ENCODE results near the gene NEK4.

NEK4 gene

GRCh38 chr3:52714335-52715302, 56.1 kb downstream of the NEK4 start:
- TF ChIP-seq CEBPB (IDR thresholded peaks at IDR 0.05) (no peak), EGR1 (IDR thresholded peaks at IDR 0.05) (no peak), RAD21 (IDR thresholded peaks at IDR 0.05; ENCODE audit: low read depth) (no peak), ZBTB7A (IDR thresholded peaks at IDR 0.05; ENCODE audit: low read depth) (no peak)

- TF ChIP-seq REST (IDR thresholded peaks at IDR 0.05; ENCODE audit: low read depth) = no peak
- no peak for TF ChIP-seq RAD21 (IDR thresholded peaks at IDR 0.05; ENCODE audit: low read depth)
- TF ChIP-seq CEBPB (IDR thresholded peaks at IDR 0.05) = no peak
- no peak for TF ChIP-seq MAX (IDR thresholded peaks at IDR 0.05)
- TF ChIP-seq YY1 (IDR thresholded peaks at IDR 0.05; ENCODE audit: low read depth) = no peak
- no peak for TF ChIP-seq ZBTB7A (IDR thresholded peaks at IDR 0.05; ENCODE audit: low read depth)
- no peak for TF ChIP-seq NFIC (IDR thresholded peaks at IDR 0.05)
- no peak for TF ChIP-seq EGR1 (IDR thresholded peaks at IDR 0.05)
- no peak for TF ChIP-seq TCF12 (IDR thresholded peaks at IDR 0.05; ENCODE audit: low read depth)
- TF ChIP-seq CREB1 (IDR thresholded peaks at IDR 0.05; ENCODE audit: low read depth) = no peak
- no peak for TF ChIP-seq TEAD4 (IDR thresholded peaks at IDR 0.05)
- no peak for TF ChIP-seq EP300 (IDR thresholded peaks at IDR 0.05; ENCODE audit: borderline replicate concordance)
- TF ChIP-seq USF1 (IDR thresholded peaks at IDR 0.05) = no peak
- TF ChIP-seq FOXM1 (IDR thresholded peaks at IDR 0.05; ENCODE audit: borderline replicate concordance, low read depth) = no peak
- no peak for TF ChIP-seq TAF1 (IDR thresholded peaks at IDR 0.05; ENCODE audit: low read depth)
These were observed 58.2 kb downstream of the NEK4 start for GRCh38 chr3:52712291-52713212.

GRCh38 chr3:52710512-52710911, 60.2 kb downstream of the NEK4 start:
- TF ChIP-seq ZBTB7A (IDR thresholded peaks at IDR 0.05; ENCODE audit: low read depth) = no peak
- TF ChIP-seq EP300 (IDR thresholded peaks at IDR 0.05; ENCODE audit: borderline replicate concordance) = no peak
- TF ChIP-seq NFIC (IDR thresholded peaks at IDR 0.05) = no peak
- TF ChIP-seq EGR1 (IDR thresholded peaks at IDR 0.05) = no peak

- TF ChIP-seq EP300 (IDR thresholded peaks at IDR 0.05; ENCODE audit: borderline replicate concordance) = no peak
- TF ChIP-seq MAX (IDR thresholded peaks at IDR 0.05) = no peak
- TF ChIP-seq TCF12 (IDR thresholded peaks at IDR 0.05; ENCODE audit: low read depth) = no peak
- TF ChIP-seq YY1 (IDR thresholded peaks at IDR 0.05; ENCODE audit: low read depth) = no peak
- TF ChIP-seq CEBPB (IDR thresholded peaks at IDR 0.05) = no peak
- TF ChIP-seq TAF1 (IDR thresholded peaks at IDR 0.05; ENCODE audit: low read depth) = no peak
- TF ChIP-seq TEAD4 (IDR thresholded peaks at IDR 0.05) = no peak
- no peak for TF ChIP-seq CREB1 (IDR thresholded peaks at IDR 0.05; ENCODE audit: low read depth)
- no peak for TF ChIP-seq USF1 (IDR thresholded peaks at IDR 0.05)
- no peak for TF ChIP-seq RAD21 (IDR thresholded peaks at IDR 0.05; ENCODE audit: low read depth)
These were observed 63.2 kb downstream of the NEK4 start for GRCh38 chr3:52707585-52707984.

- TF ChIP-seq USF1 (IDR thresholded peaks at IDR 0.05) = peak; percentile 5; the same call in 1 of the 2 replicates
- no peak; the same call in 1 of the 2 replicates for TF ChIP-seq ZBTB7A (IDR thresholded peaks at IDR 0.05; ENCODE audit: low read depth)
- TF ChIP-seq CREB1 (IDR thresholded peaks at IDR 0.05; ENCODE audit: low read depth) = peak; percentile 38; the same call in 1 of the 2 replicates
- peak; percentile 77 for TF ChIP-seq MAX (IDR thresholded peaks at IDR 0.05)
- peak; percentile 84 for TF ChIP-seq NFIC (IDR thresholded peaks at IDR 0.05)
- peak; percentile 81 for TF ChIP-seq TAF1 (IDR thresholded peaks at IDR 0.05; ENCODE audit: low read depth)
- TF ChIP-seq RAD21 (IDR thresholded peaks at IDR 0.05; ENCODE audit: low read depth) = no peak
- TF ChIP-seq EGR1 (IDR thresholded peaks at IDR 0.05) = peak; percentile 61
- TF ChIP-seq EP300 (IDR thresholded peaks at IDR 0.05; ENCODE audit: borderline replicate concordance) = no peak
- TF ChIP-seq CEBPB (IDR thresholded peaks at IDR 0.05) = no peak
- TF ChIP-seq YY1 (IDR thresholded peaks at IDR 0.05; ENCODE audit: low read depth) = peak; percentile 94
These were observed 64.8 kb downstream of the NEK4 start, which contains the start of the genes GLT8D1 and SPCS1 for GRCh38 chr3:52705688-52706686. TSS of gene GLT8D1 (minus strand) at chr3:52705791. CDS start at chr3:52700460, 5,331 bp downstream. TSS of gene SPCS1 (plus strand) at chr3:52706106. CDS start at chr3:52706247, 141 bp downstream.

All from Ishikawa (cell line).